HG02938 (cell line): ENCODE data around the gene SLX9.

Experiments used
- ATAC-seq: cut with Tn5 transposase; IDR thresholded peaks from one replicate; pipeline ENCODE4 v1.9.1; 2021; ENCODE audit warnings: mild to moderate bottlenecking, moderate library complexity; ENCODE audit not compliant: unreplicated experiment

SLX9 gene

GRCh38 chr21:44987886-44988606 lies 48.2 kb downstream of the SLX9 start:
- ATAC-seq, result no peak

GRCh38 chr21:44988607-44989536 lies 49.0 kb downstream of the SLX9 start:
- no peak for ATAC-seq

- no peak for ATAC-seq
Observed at GRCh38 chr21:44989537-44989886, 49.7 kb downstream of the SLX9 start.

DNA sequence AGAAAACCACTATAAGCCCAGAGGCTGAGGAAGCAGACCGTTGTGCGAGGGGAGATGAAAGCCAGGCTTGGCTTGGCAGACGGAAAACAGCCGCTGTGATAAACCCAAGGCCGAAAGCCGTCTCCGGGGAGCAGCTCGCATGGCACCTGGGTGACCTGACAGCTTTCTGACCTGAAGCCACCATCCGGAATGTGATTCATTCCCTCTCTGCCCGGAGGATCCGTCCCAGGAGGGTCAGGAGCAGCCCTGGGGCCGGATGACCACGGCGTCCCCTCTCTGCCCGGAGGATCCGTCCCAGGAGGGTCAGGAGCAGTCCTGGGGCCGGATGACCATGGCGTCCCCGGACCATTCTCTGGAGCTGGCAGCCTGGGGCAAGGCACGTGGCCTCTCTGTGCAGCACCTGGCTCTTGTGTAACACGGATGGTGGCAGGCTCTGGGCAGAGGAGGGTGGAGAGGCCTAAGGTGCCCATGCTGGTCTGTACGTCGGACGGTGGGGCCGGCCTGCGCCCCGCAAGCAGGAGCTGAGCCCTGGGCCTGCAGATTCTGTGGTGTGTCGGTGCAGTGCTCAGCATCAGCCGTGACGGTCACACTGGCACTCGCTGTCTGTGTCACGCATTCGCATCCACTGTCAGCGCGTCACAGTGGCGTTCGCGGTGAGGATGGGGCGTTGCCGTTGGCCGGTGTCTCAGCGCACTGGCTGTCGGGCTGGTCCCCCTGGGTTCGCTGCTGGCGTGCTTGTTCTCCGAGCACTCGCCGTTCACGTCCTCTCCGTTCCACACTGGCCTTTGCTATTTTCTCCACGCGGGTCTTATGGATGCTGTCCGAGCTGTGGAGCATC lies 50.3 kb downstream of the SLX9 start:
- no peak for ATAC-seq

GRCh38 chr21:44990921-44991320 lies 51.1 kb downstream of the SLX9 start:
- ATAC-seq, result no peak

DNA sequence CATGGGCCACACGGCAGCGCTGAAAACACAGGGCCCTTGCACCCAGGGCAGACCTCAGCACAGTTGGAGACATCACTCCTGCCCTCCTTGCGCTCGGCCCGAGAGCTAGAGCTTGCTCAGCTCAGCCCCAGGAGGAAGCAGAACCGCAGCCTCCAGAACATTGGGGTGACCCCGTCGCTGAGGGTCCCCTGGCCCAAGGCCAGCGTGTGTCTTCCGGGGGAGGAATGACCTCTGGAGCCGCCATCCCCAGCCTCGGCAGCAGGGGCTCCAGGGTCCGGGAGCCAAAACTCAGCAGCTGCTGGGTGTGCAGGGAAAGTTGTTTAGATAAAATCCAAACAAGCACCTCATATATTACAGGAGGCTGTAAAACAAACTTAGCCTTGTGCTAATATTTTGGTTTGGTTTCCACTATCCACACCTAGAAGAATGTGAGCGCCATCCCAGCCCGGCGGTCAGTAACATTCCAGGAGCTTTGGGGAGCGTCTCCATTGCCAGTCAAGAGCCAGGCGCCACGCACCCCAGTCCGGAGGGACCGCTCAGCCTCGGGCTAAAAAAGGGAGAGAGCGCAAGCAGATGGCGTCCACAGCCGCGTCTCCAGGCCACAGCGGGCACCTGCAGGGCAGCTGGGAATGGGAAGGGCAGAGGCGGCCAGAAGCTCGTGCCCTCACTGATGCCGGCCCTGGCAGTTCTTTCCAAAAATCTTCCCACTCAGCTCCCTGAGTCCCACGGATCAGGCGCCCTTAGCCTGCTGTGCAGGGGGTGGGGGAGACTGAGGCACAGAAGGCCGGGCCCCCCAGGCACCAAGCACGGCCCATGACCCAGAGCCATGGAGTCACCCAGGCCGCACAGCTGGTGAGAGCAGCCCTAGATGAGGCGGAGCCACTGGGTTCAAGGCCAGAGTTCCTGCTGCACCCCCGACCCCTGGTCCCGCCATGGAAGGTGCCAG lies 52.0 kb downstream of the SLX9 start:
- ATAC-seq, result no peak

DNA sequence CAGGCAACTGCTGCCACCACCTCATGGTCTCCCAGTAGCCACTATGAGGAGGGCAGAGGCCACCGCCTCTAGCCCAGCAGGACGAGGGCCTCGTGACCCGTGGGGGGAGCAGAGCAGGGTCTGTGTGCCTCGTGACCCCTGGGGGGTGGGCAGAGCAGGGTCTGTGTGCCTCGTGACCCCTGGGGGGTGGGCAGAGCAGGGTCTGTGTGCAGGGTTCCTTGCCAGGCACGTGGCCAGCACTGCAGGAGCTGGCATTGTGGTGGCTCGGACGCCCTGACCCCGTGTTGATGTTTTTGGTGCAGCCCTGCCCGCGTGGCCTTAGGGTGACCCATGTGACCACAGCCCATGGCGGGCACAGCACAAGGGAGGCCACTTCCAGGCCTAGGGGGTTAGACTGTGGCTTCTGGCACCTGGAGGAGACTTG lies 52.8 kb downstream of the SLX9 start:
- no peak for ATAC-seq

DNA sequence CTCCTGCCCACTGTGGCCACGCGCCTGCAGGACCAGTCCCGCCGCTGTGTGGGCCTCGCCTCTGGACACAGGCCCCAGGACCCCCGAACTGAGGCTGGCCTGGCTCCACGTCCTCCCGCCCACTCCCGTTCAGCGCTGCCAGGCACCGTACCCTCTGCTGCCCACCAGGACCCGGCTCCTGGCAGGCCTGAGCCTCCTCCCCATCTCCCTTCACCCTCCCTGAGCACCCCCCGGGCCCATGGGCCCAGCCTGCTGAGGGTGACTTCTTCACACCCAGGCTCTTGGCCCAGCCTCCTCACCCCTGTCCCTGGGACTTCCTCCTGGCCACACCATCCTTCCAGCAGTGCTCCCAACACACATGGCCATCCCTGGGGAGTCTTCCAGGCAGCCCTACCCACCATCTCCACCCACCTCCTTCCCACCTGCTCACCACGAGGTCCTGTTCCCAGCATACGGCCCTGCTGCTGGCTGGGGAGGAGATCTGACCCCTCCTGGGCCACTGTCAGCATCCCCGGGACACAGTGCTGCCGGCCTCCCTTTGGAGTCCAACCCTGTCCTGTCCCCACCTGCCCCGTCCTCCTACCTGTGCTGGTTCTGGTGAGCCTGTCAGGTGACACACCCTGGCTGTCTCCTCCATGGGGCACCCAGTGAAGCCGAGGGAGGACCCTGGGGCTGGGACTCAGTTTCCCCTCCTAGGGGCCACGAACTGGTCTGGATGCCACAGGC lies 53.7 kb downstream of the SLX9 start:
- ATAC-seq, result no peak

DNA sequence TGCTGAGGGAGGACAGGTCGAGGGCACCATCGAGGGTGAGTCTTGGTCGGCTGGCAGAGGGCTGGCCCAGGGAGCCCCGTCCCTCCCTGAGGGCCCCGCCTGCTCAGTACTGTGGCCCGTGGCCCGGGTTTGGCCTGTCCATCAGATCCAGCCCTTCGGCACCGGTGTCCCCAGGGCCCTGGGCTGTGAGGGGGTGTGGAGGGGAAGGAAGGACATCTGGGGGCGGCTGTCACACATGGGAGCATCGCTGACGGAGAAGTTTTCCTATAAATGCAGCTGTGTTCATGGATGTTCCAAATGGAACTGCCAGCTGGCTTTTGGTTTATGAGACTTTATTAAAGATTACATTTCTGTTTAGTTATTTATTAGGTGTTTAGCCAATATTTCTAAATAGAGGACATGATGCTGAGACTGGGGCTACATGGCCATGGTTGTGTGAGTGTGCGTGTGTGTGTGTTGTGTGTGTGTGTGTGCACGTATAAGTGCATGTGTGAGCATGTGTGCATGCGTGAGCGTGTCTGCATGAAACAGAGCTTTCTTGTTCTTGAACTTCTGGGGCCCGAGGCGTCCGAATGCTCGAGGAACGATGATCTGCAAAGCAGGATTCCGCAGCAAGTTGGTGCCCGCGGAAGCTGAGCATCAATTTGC lies 54.3 kb downstream of the SLX9 start:
- ATAC-seq, result no peak

DNA sequence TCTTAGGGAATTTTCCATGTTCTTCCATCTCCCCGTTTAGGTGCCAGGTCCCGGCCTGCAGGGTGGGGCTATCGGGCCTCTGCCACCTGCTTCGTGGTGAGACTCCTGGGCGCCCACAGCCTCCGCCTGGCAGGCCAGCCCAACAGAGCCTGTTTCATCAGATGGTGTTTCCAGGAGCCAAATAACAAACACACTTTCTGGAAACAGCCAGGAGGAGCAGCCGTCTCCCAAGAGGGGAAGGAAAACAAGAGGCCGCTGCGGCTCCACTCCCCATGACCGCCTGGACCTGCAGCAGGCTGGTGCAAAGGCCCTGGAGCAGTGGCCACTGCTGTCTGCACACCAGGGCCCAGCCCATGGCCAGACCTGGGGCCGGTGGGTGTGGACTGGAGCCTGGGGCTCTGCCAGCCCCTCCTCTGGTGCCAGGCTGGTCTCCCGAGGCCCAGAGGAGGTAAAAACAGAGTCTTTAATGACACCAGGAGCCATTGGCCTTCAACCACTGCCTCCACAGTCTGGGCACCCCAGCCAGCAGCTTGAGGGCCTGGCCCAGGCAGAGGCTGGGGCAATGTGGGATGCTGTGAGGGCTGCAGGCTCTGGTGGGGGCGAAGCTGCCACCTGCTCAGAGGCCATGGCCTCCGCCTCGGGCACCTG lies 55.0 kb downstream of the SLX9 start:
- no peak for ATAC-seq

DNA sequence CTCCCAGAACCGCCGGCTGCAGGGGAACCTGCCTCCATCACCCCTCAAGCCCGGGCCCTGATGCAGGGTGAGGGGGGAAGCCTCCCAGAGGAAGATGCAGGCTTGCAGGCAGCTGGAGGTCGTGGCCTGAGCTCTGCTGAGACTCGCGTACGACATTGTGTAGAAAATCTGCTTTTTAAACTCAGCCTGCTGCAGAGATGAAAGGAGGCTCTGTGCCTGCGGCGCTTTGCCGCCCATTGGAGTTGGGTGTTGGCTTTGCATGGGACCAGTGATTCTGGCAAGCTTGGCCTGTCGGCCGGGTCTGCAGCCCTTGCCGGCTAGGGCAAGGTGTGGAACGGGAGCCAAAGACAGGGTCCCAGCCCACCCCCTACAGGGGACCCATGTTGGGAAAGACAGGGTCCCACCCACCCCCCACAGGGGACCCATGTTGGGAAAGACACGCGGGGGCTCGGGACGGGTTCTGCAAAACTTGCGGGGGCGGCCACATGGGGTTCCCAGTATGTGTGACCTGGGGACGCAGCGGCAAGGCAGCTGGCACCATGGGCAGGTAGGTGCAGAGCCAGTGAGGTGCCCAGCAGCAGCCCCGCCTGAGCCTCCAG lies 55.6 kb downstream of the SLX9 start:
- no peak for ATAC-seq

DNA sequence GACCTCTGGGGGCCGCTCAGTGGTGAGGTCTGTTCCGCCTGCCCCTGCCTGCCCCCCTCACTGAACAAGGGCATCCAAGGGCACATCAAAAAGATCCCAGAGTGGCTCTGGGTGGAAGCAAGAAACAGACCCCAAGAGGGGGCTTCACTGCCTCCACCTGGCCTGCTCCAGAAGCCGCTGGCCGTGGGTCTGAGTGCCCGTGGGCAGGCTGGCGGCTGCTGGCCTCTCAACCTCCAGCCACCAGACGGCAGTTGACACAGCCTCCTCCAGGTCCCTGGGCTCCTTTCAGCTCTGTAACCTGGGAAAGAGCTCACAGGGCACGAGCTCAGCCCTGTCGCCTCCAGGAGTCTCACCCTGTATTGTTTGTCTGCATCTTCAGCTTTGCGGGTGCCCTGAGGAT lies 56.3 kb downstream of the SLX9 start:
- no peak for ATAC-seq

- ATAC-seq, result no peak
Observed at GRCh38 chr21:44996501-44996921, 56.7 kb downstream of the SLX9 start.

- ATAC-seq, result no peak
Observed at GRCh38 chr21:44996983-44997936, 57.4 kb downstream of the SLX9 start.

- ATAC-seq, result no peak
Observed at GRCh38 chr21:44998086-44998620, 58.3 kb downstream of the SLX9 start.

- no peak for ATAC-seq
Observed at GRCh38 chr21:44998621-44999427, 59.0 kb downstream of the SLX9 start.
